Keratinocyte (primary cell): ENCODE data around the gene IGFBP7. TPM values are rescaled to one million over a fixed set of nuclear protein-coding genes. Genes with fewer than 3 reads are reported as not detected.

Experiments
- DNase-seq: peaks from one replicate; pipeline ENCODE4 v3.0.0-alpha.2; 2011; ENCODE audit warnings: low read depth, missing footprints, low spot score
- FAIRE-seq: peaks from 2 replicates; lab custom pipeline; 2011; peaks lifted over from hg19 to GRCh38; lab: Jason Lieb, UNC
- H2AFZ ChIP-seq: 2 replicates; pipeline ENCODE4 v1.6.0; 2012; ENCODE audit warnings: low read length, control low read depth, inconsistent platforms; ENCODE audit not compliant: control insufficient read depth
- H3K27ac ChIP-seq: 2 replicates; pipeline ENCODE4 v1.5.1; 2011; ENCODE audit warnings: low read length; ENCODE audit not compliant: control insufficient read depth, insufficient read depth
- H3K27me3 ChIP-seq: 3 replicates; pipeline ENCODE4 v1.6.0; 2011; ENCODE audit warnings: low read length; ENCODE audit not compliant: control insufficient read depth, insufficient read depth; ENCODE audit errors: extremely low read depth
- H3K36me3 ChIP-seq, 2 experiments: 2 replicates in 1 of 2; 3 replicates in 1 of 2; pipeline ENCODE4 v1.5.1; 2011; ENCODE audit warnings: low read length in 2 of 2, mild to moderate bottlenecking in 1 of 2; ENCODE audit not compliant: control insufficient read depth in 2 of 2, insufficient read depth in 2 of 2; ENCODE audit errors: extremely low read depth in 1 of 2
- H3K4me1 ChIP-seq: 3 replicates; pipeline ENCODE4 v1.5.1; 2011; ENCODE audit warnings: low read length; ENCODE audit not compliant: control insufficient read depth, insufficient read depth; ENCODE audit errors: extremely low read depth
- H3K4me2 ChIP-seq: 3 replicates; pipeline ENCODE4 v1.6.0; 2011; ENCODE audit warnings: low read depth, low read length; ENCODE audit not compliant: control insufficient read depth, insufficient read depth; ENCODE audit errors: extremely low read depth
- H3K4me3 ChIP-seq, 3 experiments: fragments of 200-600 bp in 1 of 3; sonication (generic) in 1 of 3; 2 replicates in 2 of 3; 3 replicates in 1 of 3; pipeline ENCODE4 v1.5.1; 2011 to 2016; ENCODE audit warnings: low read length in 3 of 3, mild to moderate bottlenecking in 3 of 3, control low read depth in 2 of 3, inconsistent platforms in 1 of 3, low read depth in 1 of 3, mixed read lengths in 1 of 3, mixed run types in 1 of 3, moderate library complexity in 1 of 3; ENCODE audit not compliant: control insufficient read depth in 2 of 3, insufficient read depth in 2 of 3; ENCODE audit errors: extremely low read depth in 1 of 3
- H3K79me2 ChIP-seq: 2 replicates; pipeline ENCODE4 v1.6.0; 2012; ENCODE audit warnings: low read length; ENCODE audit not compliant: control insufficient read depth, insufficient read depth
- H3K9ac ChIP-seq: 3 replicates; pipeline ENCODE4 v1.6.0; 2011; ENCODE audit warnings: low read length; ENCODE audit not compliant: control insufficient read depth, insufficient read depth; ENCODE audit errors: extremely low read depth
- H3K9me1 ChIP-seq: 3 replicates; pipeline ENCODE4 v1.6.0; 2011; ENCODE audit warnings: low read length; ENCODE audit not compliant: control insufficient read depth, insufficient read depth; ENCODE audit errors: extremely low read depth
- H3K9me3 ChIP-seq: 2 replicates; pipeline ENCODE4 v1.5.1; 2012; ENCODE audit warnings: low read depth, low read length; ENCODE audit not compliant: control insufficient read depth
- H4K20me1 ChIP-seq: 3 replicates; pipeline ENCODE4 v1.6.0; 2011; ENCODE audit warnings: low read length; ENCODE audit not compliant: control insufficient read depth, insufficient read depth; ENCODE audit errors: extremely low read depth
- CTCF ChIP-seq, 3 experiments: IDR thresholded peaks in 1 of 3; conservative IDR thresholded peaks in 1 of 3; optimal IDR thresholded peaks in 1 of 3; 2 replicates in 2 of 3; 3 replicates in 1 of 3; pipeline versions ENCODE3 to v1.5.1; 2011; ENCODE audit warnings: low read length in 3 of 3, mild to moderate bottlenecking in 3 of 3, moderate library complexity in 2 of 3, control low read depth in 1 of 3, inconsistent platforms in 1 of 3; ENCODE audit not compliant: insufficient read depth in 2 of 3; ENCODE audit errors: extremely low read depth in 1 of 3
- EZH2 ChIP-seq: IDR thresholded peaks from one replicate; pipeline ENCODE4 v1.6.1; 2012; ENCODE audit warnings: inconsistent platforms, mild to moderate bottlenecking, low read length, moderate library complexity
- dilution Hi-C: fragments of 300-500 bp; cut with MboI; formaldehyde crosslinking; loops from one replicate; pipeline ENCODE4 v1.7.0; 2020; ENCODE audit warnings: low sequenced_read_pairs; ENCODE audit not compliant: extremely low pct_ligation_motif_present
- polyA plus RNA-seq, 5 experiments: library from polyadenylated mRNA; depleted of rRNA in 3 of 5; stranded (reverse) in 3 of 5; stranded (forward) in 1 of 5; unstranded in 1 of 5; fragments of >200 nt; gene quantifications; 1 replicate in 1 of 5; 2 replicates in 3 of 5; 3 replicates in 1 of 5; pipeline versions ENCODE4 v1.2.1 to v1.2.3, GENCODE V29; 2011 to 2012; ENCODE audit warnings: missing spikeins in 2 of 5, low read depth in 1 of 5, low replicate concordance in 1 of 5

Gene IGFBP7
- polyA plus RNA-seq, 1 donor (not counting 4 experiments of a cell fraction or from before 2014, with no cell fraction given), result 413 TPM

DNA sequence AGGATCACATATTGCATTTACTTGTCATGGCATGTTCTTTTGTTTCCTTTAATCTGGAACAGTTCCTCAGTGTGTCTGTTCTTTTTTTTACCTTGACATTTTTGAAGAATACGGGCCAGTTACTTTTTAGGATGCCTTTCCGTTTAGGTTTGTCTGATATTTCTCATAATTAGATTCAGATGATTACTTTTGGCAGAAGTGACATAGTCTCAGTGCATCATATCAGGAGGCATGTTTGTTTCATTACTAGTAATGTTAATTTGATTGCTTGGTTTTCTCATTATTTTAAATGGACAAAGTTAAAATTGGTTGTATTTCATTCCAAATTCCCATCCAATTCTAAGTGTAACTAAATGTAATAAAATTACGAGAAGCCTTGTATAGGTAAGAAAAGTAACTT lies 123.2 kb downstream of the IGFBP7 start:
- no peak for TF ChIP-seq CTCF (optimal IDR thresholded peaks at IDR 0.05 in 1 of 3, IDR thresholded peaks at IDR 0.05 in 1 of 3, conservative IDR thresholded peaks at IDR 0.05 in 1 of 3; ENCODE audit: extremely low read depth in 1 of 3, insufficient read depth in 2 of 3, low read length in 3 of 3)
- TF ChIP-seq EZH2, result no peak
- dilution Hi-C loops, result no loop called here
- no peak overlapping the region for H3K9ac ChIP-seq
- peaks cover 17 to 19% of the 10 kb centered on the region in 2 experiments for H3K36me3 ChIP-seq
- no peak overlapping the region for H3K27ac ChIP-seq
- H2AFZ ChIP-seq, result no peak overlapping the region
- H3K9me3 ChIP-seq, result no peaks in the 10 kb centered on the region
- H4K20me1 ChIP-seq, result peaks cover 4% of the 10 kb centered on the region
- H3K27me3 ChIP-seq, result no peaks in the 10 kb centered on the region
- no peak overlapping the region for H3K4me3 ChIP-seq
- no peaks in the 10 kb centered on the region for H3K9me1 ChIP-seq
- no peak overlapping the region for H3K4me2 ChIP-seq
- peaks cover 8% of the 10 kb centered on the region for H3K4me1 ChIP-seq
- DNase-seq (no peak), FAIRE-seq (no peak)
- H3K79me2 ChIP-seq, result peaks cover 89% of the 10 kb centered on the region

DNA sequence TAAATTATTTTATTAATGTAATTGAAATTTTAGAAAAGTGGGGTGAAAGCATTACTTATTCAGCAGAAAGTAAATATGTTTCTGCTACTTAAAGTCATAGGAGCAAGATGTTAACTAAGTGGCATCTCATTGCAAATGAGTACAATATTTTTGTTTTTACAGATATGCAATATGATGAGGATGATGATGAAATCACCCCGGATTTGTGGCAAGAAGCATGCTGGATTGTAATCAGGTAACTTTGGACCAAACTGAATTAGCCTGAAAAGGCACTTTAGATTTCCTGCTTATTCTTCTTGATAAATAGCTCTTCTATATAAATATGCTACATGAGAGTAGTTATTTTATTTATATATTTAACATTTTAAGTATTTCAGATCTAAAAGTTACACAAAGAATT lies 124.0 kb downstream of the IGFBP7 start:
- FAIRE-seq (no peak), DNase-seq (no peak)
- no peaks in the 10 kb centered on the region for H3K9me3 ChIP-seq
- no peak overlapping the region for H3K4me2 ChIP-seq
- dilution Hi-C loops, result no loop called here
- peaks cover 91% of the 10 kb centered on the region for H3K79me2 ChIP-seq
- H3K9ac ChIP-seq, result no peak overlapping the region
- no peaks in the 10 kb centered on the region for H3K27me3 ChIP-seq
- peaks cover 7% of the 10 kb centered on the region for H4K20me1 ChIP-seq
- H3K4me3 ChIP-seq, result no peak overlapping the region
- H3K27ac ChIP-seq, result no peak overlapping the region
- peaks cover 16 to 17% of the 10 kb centered on the region in 2 experiments for H3K36me3 ChIP-seq
- no peak overlapping the region for H2AFZ ChIP-seq
- H3K9me1 ChIP-seq, result no peaks in the 10 kb centered on the region
- TF ChIP-seq EZH2, result no peak
- TF ChIP-seq CTCF (optimal IDR thresholded peaks at IDR 0.05 in 1 of 3, IDR thresholded peaks at IDR 0.05 in 1 of 3, conservative IDR thresholded peaks at IDR 0.05 in 1 of 3; ENCODE audit: extremely low read depth in 1 of 3, insufficient read depth in 2 of 3, low read length in 3 of 3), result no peak
- peaks cover 15% of the 10 kb centered on the region for H3K4me1 ChIP-seq
